Osteoblast (primary cell): Measurements from ENCODE around the gene AFMID. TPM values are rescaled to one million over a fixed set of nuclear protein-coding genes. Genes with fewer than 3 reads are reported as not detected.

Experiments used
- DNase-seq: peaks from one replicate; pipeline ENCODE4 v3.0.0; 2011; ENCODE audit warnings: low spot score, mixed read lengths; ENCODE audit not compliant: insufficient read length; ENCODE audit errors: missing footprints
- H2AFZ ChIP-seq: 2 replicates; pipeline ENCODE4 v1.6.0; 2011; ENCODE audit warnings: mild to moderate bottlenecking, low read length
- H3K27ac ChIP-seq: 2 replicates; pipeline ENCODE4 v1.5.1; 2011; ENCODE audit warnings: mild to moderate bottlenecking, low read depth, low read length, moderate library complexity
- H3K27me3 ChIP-seq: 2 replicates; pipeline ENCODE4 v1.6.0; 2012; ENCODE audit warnings: mild to moderate bottlenecking, control low read depth, inconsistent platforms, low read length, moderate library complexity; ENCODE audit not compliant: insufficient read depth
- H3K36me3 ChIP-seq: 2 replicates; pipeline ENCODE4 v1.5.1; 2011; ENCODE audit warnings: mild to moderate bottlenecking, low read length, control low read depth, moderate library complexity; ENCODE audit not compliant: insufficient read depth
- H3K4me1 ChIP-seq: 2 replicates; pipeline ENCODE4 v1.5.1; 2011; ENCODE audit warnings: mild to moderate bottlenecking, low read length, control low read depth, moderate library complexity; ENCODE audit not compliant: insufficient read depth
- H3K4me2 ChIP-seq: 2 replicates; pipeline ENCODE4 v1.6.0; 2011; ENCODE audit warnings: mild to moderate bottlenecking, low read length; ENCODE audit not compliant: insufficient read depth
- H3K4me3 ChIP-seq: fragments of 200-600 bp; sonication (generic); 3 replicates; pipeline ENCODE4 v1.5.1; 2012; ENCODE audit warnings: mild to moderate bottlenecking, low read length, inconsistent platforms; ENCODE audit not compliant: insufficient read depth
- H3K79me2 ChIP-seq: 2 replicates; pipeline ENCODE4 v1.6.0; 2012; ENCODE audit warnings: mild to moderate bottlenecking, low read length, control low read depth, inconsistent platforms; ENCODE audit not compliant: insufficient read depth
- H3K9me3 ChIP-seq: 2 replicates; pipeline ENCODE4 v1.5.1; 2011; ENCODE audit warnings: low read depth, low read length, control low read depth
- H4K20me1 ChIP-seq: 2 replicates; pipeline ENCODE4 v1.6.0; 2012; ENCODE audit warnings: mild to moderate bottlenecking, low read length, control low read depth; ENCODE audit not compliant: insufficient read depth
- total RNA-seq: library from RNA; depleted of rRNA; stranded (reverse); fragments of >200 nt; gene quantifications from 2 replicates; pipeline ENCODE4 v1.2.3, GENCODE V29; 2012
- TF ChIP-seq, protein P1 (sequence below): IDR thresholded peaks from 2 replicates; pipeline ENCODE4 v1.5.1; 2011; ENCODE audit warnings: mild to moderate bottlenecking, low read depth, low read length, moderate library complexity; ENCODE audit errors: extremely low read depth

The AFMID gene
- total RNA-seq, 1 donor, result 23.2 TPM

DNA sequence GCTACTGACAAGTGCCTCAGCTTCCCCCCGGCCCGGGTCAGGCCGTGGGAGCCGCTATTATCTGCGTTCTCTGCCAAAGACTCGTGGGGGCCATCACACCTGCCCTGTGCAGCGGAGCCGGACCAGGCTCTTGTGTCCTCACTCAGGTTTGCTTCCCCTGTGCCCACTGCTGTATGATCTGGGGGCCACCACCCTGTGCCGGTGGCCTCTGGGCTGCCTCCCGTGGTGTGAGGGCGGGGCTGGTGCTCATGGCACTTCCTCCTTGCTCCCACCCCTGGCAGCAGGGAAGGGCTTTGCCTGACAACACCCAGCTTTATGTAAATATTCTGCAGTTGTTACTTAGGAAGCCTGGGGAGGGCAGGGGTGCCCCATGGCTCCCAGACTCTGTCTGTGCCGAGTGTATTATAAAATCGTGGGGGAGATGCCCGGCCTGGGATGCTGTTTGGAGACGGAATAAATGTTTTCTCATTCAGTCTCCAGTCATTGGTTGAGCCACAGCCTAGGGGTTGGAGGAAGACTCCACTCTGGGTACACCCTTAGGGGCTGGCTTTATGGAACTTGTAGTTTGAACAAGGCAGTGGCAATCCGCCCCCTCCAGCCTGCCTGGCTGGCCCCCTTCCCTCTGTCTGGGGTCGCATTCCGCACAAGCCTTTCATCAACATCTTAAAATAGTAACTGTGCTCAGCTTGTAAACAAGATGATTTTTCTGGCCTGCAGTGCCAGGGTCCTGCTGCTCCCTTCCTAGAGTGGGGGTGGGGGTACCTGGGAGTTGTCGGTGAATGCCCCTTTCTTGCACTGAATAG, 14.7 kb upstream of the AFMID start:
- no peak overlapping the region for H3K4me2 ChIP-seq
- no peaks in the 10 kb centered on the region for H3K27me3 ChIP-seq
- TF ChIP-seq, protein P1, sequence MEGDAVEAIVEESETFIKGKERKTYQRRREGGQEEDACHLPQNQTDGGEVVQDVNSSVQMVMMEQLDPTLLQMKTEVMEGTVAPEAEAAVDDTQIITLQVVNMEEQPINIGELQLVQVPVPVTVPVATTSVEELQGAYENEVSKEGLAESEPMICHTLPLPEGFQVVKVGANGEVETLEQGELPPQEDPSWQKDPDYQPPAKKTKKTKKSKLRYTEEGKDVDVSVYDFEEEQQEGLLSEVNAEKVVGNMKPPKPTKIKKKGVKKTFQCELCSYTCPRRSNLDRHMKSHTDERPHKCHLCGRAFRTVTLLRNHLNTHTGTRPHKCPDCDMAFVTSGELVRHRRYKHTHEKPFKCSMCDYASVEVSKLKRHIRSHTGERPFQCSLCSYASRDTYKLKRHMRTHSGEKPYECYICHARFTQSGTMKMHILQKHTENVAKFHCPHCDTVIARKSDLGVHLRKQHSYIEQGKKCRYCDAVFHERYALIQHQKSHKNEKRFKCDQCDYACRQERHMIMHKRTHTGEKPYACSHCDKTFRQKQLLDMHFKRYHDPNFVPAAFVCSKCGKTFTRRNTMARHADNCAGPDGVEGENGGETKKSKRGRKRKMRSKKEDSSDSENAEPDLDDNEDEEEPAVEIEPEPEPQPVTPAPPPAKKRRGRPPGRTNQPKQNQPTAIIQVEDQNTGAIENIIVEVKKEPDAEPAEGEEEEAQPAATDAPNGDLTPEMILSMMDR, result no peak
- H2AFZ ChIP-seq, result no peak overlapping the region
- H3K4me1 ChIP-seq, result peaks cover 4% of the 10 kb centered on the region
- DNase-seq, result peak; percentile 57
- H4K20me1 ChIP-seq, result peaks cover 12% of the 10 kb centered on the region
- no peaks in the 10 kb centered on the region for H3K79me2 ChIP-seq
- peaks cover 6% of the 10 kb centered on the region for H3K36me3 ChIP-seq
- no peak overlapping the region for H3K4me3 ChIP-seq
- H3K9me3 ChIP-seq, result no peaks in the 10 kb centered on the region
- no peak overlapping the region for H3K27ac ChIP-seq

DNA sequence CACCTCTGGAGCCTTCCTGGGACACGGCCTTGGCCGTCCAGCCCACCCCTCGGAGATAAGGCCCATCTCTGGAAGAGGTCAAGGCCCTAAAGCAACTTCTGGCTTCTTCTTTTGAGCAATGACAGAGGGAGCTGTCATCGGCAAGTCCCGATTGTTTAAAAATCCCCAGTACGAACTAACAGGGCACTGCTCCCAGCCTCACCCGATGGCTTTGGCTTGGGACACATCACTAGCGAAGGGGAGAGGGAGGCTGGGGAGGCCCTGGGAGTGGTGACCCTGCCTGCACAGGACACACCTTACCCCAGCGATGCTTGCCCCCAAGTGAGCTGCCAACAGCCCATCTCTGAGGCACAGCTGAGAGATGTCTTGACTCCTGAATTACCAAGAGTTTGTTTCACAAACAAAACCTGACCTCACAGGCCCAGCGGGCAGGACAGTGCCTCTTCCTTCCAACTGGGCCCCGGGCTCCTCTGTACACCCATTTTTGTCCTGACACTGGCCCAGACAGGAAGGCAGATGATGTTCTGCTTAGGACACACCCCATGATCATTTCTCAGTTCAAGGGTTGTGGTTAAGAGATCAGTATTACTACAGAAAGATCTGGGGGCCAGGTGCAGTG, 14.0 kb upstream of the AFMID start:
- Histone ChIP-seq H3K4me1 (peaks cover under 1% of the 10 kb centered on the region), H3K27ac (no peak overlapping the region), H2AFZ (no peak overlapping the region), H3K4me2 (no peak overlapping the region), H3K27me3 (no peaks in the 10 kb centered on the region), H3K79me2 (no peaks in the 10 kb centered on the region), H4K20me1 (peaks cover 12% of the 10 kb centered on the region), H3K36me3 (peaks cover 7% of the 10 kb centered on the region), H3K9me3 (no peaks in the 10 kb centered on the region), H3K4me3 (no peak overlapping the region)
- DNase-seq, result peak; percentile 85
- TF ChIP-seq, protein P1, result no peak

DNA sequence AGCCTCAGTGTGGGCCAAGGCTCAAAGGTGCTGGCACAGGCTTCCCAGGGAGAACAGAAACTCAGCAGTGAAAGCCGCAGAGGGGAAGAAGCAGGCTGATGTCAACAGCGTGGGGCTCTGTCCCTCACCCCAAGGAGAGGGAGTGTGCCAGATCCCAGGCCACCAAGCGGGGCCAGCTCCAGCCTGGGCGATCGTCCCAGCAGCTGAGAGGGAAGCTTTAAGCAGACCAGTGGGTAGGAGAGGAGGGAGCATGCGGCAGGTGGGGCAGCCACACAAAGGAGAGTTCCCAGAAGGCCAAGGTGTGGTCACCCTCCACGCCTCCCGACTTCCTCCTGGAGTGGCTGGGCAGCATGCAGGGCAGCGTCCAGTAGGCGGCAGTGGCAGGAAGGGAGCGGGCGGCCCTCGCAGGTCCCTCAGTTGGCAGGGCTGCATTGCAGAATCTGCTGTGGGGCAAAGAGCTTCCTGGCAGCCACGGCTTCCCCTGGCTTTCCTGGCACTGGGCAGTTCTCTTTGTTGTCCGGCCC, 12.8 kb upstream of the AFMID start:
- Histone ChIP-seq H3K27me3 (no peaks in the 10 kb centered on the region), H3K4me2 (no peak overlapping the region), H3K36me3 (peaks cover 12% of the 10 kb centered on the region), H3K9me3 (no peaks in the 10 kb centered on the region), H4K20me1 (peaks cover 12% of the 10 kb centered on the region), H3K4me3 (no peak overlapping the region), H2AFZ (no peak overlapping the region), H3K27ac (no peak overlapping the region), H3K79me2 (no peaks in the 10 kb centered on the region), H3K4me1 (no peaks in the 10 kb centered on the region)
- DNase-seq, result peak; percentile 83
- TF ChIP-seq, protein P1, result no peak
